HG02885 (cell line): ENCODE results near the gene COX19.

ENCODE experiments used
- ATAC-seq: cut with Tn5 transposase; IDR thresholded peaks from one replicate; pipeline ENCODE4 v1.9.1; 2021; ENCODE audit warnings: mild to moderate bottlenecking; ENCODE audit not compliant: unreplicated experiment, poor library complexity

The COX19 gene

DNA sequence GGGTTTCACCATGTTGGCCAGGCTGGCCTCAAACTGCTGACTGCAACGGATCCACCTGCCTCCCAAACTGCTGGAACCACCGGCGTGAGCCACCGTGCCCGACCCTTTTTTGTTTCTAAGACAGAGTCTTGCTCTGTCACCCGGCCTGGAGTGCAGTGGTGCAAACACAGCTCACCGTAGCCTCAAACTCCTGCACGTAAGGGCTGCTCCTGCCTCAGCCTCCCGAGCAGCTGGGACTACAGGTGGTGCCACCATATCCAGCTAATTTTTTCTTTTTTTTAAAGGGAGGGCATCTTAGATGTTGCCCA lies 57.3 kb downstream of the COX19 start:
- ATAC-seq = no peak

DNA sequence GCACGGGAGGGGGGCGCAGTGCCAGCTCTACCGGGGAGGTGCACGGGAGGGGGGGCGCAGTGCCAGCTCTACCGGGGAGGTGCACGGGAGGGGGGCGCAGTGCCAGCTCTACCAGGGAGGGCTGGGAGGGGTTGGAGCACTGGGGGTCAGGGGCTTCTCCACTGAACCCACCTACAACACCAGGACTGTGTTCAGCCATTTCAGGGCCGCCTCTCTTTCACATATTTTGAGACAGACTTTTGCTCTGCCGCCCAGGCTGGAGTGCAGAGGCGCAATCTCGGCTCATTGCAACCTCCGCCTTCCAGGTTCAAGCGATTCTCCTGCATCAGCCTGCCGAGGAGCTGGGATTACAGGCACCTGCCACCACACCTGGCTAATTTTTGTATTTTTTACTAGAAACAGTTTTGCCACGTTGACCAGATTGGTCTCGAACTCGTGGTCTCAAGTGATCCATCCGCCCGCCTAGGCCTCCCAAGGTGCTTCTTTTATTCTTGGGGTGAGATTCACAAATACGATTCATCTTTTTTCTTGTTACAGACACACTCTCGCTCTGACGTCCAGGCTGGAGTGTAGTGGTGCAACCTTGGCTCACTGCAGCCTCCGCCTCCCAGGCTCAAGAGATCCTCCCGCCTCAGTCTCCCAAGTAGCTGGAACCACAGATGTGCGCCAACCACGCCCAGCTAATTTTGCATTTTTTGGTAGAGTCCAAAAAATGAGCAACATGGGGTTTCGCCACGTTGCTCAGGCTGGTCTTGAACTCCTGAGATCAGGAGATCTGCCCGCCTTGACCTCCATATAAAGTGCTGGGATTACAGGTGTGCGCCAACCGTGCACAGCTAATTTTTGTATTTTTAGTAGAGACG lies 57.9 kb downstream of the COX19 start:
- ATAC-seq = no peak

DNA sequence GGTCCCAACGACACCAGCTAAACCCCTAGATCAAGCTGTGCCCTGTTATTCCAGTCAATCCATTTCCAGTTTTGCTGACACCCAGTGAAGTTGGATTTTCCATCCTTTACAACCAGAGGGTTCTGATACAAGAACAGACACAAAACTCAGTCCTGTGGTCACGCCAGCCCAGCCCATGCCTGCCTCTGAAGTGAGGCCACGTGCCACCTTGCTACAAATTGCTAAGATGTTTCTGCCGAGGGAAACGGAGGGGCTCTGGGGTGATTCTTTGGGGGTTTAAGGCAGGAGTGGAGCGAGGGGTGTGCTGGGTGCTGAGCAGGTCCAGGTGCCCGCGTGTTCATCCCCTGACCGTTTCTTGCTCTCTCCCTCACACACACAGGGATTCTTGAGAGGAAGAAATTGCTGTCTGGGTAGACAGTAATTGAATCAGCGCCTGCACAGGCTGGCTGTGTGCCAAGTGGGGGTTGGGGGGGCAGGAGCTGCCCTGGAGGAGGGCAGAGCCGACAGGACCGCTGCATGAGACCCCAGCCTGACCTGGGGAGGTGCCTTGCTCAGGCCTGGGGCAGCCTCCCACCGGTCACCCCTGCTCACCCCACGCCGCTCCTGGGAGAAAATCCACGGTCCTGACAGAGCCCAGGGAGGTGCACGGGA lies 58.9 kb downstream of the COX19 start:
- ATAC-seq = no peak
